ENCODE measurements around the gene CBX2.

CBX2 gene

GRCh38 chr17:79814127-79814973 is 36.4 kb downstream of the CBX2 start:
- no peak for DNase-seq

DNA sequence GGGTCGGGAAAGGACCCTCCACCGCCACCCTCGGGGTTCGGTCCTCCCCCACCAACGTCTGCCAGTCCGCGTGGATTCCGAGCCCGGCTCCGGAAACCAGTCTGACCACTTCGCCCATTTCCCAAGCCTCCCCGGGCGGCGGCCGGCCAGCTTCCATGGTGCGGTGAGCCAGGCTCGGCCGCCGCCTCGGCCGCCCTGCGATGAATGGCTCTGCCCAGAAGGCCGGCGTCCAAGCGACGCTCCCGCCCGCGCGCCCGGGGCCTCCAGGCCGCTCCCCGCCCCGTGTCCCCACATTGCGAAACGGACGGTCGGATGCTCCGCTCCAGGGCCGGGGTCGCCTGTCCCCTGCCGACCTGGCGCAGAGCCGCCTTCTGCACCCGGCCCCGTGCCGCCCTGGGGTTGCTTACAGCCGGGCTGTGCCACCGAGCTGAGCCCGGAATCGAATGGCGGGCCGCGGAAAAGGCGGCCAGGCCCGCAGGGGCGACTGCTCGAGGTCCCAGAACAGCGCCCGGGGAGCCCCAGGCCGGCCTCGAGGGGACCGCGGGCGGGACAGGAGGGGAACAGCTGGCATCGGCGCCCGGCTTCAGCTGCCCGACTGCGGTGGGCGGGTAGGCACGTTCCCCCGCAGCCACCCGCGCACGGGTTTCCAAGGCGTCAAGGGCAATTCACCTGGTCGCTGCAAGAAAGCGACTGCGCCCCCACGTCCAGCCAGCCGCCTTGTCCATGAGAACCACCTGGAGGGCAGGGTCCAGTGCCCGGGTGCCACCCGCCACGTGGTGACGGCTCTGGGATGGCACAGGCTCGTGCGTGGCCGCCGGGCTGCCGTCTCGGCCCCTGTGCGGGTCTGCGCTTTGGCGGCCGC is 37.3 kb downstream of the CBX2 start:
- no peak for DNase-seq

- no peak for DNase-seq
Measured at GRCh38 chr17:79815836-79816461, 38.0 kb downstream of the CBX2 start.

GRCh38 chr17:79818026-79818758 is 40.2 kb downstream of the CBX2 start:
- DNase-seq: no peak

DNA sequence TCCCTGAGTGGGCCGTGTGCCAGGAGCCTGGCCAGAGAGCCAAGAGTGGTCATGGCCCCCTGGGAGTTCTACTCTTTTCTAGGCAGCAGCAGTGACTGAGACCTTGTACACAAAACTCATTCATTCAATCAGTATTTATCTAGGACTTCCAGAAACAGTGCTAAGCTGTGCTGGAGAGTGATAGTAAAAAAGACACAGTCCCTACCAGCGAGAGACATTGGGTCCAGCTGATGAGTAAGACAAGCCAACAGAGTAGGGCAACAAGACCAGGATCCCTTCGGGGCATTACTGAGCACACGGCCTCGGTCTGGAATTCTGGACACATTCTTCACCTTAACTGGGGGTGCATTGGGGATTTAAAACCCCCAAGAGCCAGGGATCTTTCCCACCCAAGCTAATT is 41.1 kb downstream of the CBX2 start:
- DNase-seq: no peak

DNA sequence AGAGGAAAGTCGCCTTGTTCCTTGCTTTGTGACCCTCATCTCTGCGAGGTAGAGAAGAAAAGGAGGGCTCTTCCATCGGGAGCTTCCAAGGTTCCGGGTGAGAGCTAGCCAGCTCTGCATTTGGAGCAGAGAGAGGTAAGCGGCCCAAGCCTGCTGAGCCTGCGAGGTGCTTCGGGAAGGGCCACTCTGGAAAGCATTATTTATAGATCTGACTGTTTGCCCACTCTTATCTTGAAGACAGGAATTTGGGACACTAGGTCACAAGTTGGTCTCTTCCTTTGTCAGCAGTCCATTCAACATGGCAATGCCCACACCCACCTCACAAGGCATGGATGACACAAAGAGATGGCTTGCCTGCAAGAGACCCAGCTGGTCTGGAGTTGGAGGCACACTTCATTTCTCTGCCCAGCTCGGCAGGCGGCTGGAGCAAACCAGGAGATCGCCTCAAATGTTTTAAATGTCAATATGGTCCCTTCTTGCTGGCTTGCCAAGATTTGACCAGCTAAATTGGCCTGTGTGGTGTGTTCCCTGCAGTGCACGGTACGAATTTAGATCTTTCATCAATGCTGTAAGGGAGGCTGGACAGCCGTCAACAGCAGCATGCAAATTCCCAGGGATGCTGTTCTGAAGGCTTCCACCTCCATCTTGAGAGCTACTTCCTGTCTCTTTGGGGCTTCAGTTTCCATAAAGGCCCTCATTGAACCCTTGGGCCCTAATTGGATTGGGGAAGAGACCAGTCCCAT is 41.8 kb downstream of the CBX2 start:
- DNase-seq: no peak

DNA sequence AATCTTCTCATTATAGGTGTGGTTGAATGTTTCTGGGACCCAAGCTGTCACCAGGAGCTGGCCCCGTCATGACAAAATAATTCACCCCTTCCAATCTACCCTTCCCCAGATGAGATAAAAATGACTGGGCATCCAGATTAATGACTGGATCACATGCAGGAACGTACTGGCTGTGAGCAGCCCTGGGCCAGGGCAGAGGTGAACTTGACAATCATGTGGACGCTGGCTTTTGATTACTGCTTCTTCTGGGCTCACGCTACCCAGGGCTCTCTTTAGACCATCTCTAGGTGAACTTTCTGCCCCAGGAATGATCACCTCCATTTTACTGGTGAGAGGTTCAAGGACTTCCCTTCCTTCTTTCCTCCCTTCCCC is 43.0 kb downstream of the CBX2 start:
- no peak for DNase-seq

GRCh38 chr17:79821331-79822095 is 43.6 kb downstream of the CBX2 start:
- DNase-seq: no peak

GRCh38 chr17:79822583-79823124 is 44.7 kb downstream of the CBX2 start:
- DNase-seq: no peak

DNA sequence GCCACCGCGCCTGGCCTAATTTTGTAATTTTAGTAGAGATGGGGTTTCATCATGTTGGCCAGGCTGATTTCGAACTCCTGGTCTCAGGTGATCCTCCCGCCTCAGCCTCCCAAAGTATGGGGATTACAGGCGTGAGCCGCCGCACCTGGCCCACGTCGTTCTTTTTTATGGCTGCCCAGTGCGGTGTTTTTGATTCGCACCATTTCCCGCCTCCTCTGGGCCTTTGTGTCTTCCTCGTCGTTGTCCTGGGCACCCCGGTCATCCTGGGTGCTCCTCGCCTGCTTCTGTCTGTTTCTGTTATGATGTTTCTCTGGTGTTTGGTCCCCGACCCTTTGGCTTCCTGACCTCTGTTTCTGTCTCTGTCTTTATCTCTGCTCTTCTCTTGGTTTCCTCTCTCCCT is 46.3 kb downstream of the CBX2 start:
- DNase-seq: no peak

- no peak for DNase-seq
Measured at GRCh38 chr17:79824893-79825579, 47.1 kb downstream of the CBX2 start.

DNA sequence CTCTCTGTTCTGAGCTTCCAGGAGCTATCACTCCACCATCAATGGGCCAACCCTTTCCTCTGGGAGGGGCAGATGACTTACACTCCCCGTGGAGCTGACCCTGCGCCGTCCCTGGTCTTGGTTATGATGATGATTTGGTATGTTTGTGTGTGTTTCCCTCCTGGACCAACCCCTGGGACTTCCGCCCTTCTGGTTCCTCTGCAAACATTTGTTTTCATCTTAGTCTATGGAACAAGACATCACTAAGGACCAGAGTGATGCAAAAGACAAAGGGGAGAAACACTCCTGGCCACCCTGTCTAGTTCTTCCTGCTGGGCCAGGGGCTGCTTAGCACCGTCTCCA is 47.6 kb downstream of the CBX2 start:
- no peak for DNase-seq

DNA sequence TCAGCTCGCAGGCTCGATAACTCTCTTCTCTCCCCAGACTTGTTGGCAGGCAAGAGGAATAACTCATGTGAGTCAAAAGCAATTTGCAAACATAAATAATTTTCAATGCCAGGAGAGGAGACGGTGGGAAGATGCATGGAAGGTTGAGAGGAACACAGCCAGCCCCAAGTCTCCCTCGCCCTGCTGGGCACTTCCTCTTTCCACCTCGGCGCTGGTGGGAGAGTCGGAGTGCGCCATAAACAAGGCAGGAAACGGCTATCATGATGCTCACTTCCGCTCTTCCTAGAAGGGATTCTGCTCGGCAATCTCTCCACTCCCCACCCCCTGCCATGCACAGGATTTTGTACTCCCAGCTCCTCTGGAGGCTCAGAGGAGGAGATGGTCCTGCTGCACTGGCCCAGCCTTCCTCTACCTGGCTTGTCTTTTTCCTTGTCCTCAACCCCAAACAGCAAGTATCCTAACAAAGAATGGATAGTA is 48.3 kb downstream of the CBX2 start:
- DNase-seq: peak; percentile 82

DNA sequence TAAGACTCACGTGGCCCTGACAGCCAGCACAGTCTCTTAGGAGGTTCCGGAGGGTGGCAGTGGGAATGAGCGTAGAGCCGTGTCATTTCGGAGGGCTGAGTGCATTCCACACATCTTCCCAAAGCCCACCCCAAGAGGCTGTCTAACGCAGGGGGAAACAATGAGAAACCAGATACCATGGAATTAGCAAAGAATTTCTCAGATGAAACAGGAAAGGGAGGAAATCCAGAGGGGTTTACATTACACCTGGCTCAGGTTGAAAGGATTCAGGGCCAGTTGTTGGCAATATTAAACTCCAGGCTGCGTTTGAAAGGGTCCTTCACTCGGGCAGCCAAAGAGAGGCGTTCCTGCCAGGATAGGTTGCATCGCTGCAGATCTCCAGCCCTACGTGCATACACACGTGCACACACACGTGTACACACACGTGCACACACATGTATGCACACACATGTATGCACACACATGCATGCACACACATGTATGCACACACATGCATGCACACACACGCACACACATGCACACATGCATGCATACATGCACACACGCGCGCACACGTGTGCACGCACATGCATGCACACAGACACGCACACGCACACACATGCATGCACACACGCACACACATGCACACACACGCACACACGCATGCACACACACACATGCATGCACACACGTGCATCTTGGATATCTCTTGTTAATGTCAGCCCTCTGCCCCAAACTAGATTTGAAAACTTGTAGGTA is 49.1 kb downstream of the CBX2 start:
- no peak for DNase-seq

DNA sequence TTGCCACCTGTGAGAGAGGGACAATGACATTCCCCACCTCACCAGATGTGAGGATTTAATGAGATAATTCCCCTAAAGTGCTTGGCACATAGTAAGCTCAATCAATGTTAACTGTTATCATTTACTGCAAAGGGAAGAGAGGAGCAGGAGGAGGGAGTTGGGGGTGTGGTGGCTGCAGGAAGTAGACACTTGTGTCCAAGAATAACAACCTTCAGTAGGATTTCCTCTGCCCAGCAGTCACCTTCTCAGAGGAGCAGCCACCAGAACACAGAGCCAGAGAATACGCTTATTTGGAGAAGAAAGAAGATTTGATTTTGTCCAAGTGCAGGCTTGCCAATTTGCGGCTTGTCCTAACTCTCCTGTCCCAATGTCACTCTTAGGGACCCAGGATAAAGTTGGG is 51.1 kb downstream of the CBX2 start:
- DNase-seq: no peak

DNA sequence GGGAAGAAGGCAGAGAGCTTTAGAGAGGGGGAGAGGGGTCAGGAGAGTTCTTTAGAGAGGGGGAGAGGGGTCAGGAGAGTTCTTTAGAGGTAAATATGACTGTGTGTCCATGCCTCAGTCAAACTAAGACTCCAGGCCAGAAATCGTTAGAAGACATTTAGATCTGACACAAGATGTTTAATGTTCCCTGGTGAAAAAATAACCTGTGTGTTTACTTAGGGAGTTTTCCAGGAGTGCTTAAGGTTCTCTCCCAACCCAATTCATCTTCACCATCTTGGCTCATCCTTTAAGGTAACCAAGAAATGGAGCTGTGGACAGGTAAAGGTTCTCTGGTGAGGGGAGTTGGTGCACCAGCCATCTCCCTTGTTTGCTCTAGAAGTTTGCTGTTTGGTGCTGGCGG is 51.5 kb downstream of the CBX2 start:
- DNase-seq: no peak

DNA sequence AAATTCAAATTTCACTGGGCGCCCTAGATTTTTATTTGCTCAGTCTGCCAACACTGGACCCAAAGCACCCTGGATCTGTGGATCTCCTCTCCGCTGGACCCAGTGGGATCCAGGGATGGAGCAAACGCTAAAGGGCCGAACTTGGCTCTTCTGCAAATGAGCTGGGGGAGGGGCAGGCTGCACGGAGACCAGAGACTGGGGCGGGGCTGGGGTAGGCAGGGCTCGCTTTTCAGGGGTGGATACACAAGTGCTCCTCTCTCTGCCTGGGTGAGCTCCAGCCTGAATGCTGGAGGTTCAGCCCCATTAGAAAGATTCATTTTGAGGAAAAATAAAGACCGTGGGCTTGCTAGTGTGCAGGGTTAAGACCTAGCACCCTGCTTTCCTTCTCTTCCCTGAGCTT is 52.4 kb downstream of the CBX2 start:
- DNase-seq: no peak

DNA sequence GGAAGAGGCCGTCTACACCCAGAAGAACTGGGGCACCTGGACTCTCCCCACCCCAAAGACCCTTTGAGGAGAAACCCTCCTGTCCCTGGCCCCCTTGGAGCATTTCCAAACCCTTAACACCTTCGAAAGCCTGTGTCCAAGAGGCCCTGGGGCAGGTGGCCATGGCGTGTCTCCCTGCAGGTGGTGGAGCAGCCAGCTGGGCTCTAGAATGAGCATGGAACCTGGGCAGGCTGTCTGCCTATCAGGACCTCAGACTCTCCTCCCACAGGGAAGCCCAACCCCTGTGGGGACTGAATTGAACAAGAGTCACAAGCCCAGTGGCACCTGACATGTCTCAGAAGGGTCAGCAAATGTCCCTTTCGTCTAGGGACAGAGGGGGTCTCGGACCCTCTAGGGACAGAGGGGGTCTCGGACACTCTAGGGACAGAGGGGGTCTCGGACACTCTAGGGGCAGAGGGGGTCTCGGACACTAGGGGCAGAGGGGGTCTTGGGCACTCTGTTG is 52.9 kb downstream of the CBX2 start:
- DNase-seq: no peak
